Measurements from ENCODE around the gene OXER1. TPM values are rescaled to one million over a fixed set of nuclear protein-coding genes. Genes with fewer than 3 reads are reported as not detected.

The OXER1 gene
- total and polyA plus RNA-seq, 2 of the 13 experiments (the other 11 are each of a cell fraction or from before 2014, with no cell fraction given): 8.0 to 9.0 TPM

DNA sequence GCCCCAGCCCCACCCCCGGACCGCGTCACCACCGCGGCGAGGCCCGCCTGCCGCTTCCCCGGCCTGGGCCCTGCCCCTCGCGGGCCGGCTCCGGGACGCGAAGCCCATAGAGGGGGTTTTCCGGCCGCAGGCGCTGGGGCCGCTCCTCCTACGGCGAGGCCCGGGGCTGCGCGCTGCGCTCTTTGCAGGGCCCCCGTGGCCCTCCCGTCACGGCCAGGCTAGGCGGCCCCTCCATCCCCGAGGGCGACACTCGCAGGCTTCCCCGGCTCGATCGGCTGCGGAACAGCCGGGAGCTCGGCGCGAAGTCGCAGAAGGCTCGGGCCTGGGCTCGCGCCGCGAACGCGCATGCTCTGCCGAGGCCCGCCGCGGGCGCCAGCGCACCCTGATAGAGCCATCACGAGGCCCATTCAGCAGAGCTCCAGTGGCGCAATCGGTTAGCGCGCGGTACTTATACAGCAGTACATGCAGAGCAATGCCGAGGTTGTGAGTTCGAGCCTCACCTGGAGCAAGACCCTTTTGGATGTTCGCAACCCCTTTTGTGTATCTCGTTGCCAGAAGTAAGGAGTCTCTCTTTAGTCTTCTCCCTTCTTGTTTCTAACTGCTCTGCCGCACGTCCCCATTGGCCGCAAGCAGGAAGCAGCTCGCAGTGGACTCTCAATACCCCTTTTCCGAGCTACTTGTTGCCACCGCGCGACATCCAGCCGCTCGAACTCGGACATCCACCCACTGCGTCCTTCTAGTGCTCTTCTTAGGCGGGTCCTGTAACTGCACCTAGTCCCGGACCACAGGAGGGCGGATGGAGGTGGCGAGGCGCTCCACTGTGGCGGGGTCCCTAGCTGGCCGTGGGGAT lies 46.4 kb upstream of the OXER1 start:
- H3K27me3 ChIP-seq (ENCODE audit: control insufficient read depth in 1 of 2, insufficient read depth in 2 of 2, low read length in 2 of 2): no peaks in the 10 kb centered on the region; a peak in 2 of 5 replicates
- POLR2A ChIA-PET: interaction anchor here (0.7 to 6.1 kb wide), 25 partner anchors 9 to 786 kb away, joined by 3 to 287 read pairs (median 4); partner anchors contain the start of genes HAAO, THADA and ZFP36L2
- in situ Hi-C loops (cut with HindIII; ENCODE audit: extremely low pct_ligation_motif_present, low pct_unique_long_range_greater_than_20kb): no loop called here
- BruUV-seq (replicated peaks): TSS peak; percentile 71
- intact Hi-C loops (cut with micrococcal nuclease; ENCODE audit: unreplicated experiment): loop anchor here (2.0 kb wide), 1 partner anchor 786 kb away; the partner anchor contains the start of gene THADA
- peak overlapping the region; percentile 98 for H3K27ac ChIP-seq (ENCODE audit: extremely low read length, insufficient read depth, low read length)
- peaks cover 19% of the 10 kb centered on the region for H3K4me1 ChIP-seq (ENCODE audit: insufficient read depth, low read length)
- ATAC-seq: peak; percentile 84
- H3K36me3 ChIP-seq (replicated peaks in 1 of 2; ENCODE audit: control insufficient read depth in 1 of 2, insufficient read depth in 2 of 2, low read length in 2 of 2): no peaks in the 10 kb centered on the region
- WGBS (ENCODE audit: low lambda C conversion rate): 0% methylated on average over 20 of the region's 83 CpGs
- no peaks in the 10 kb centered on the region for H3K9me3 ChIP-seq (ENCODE audit: low read length)
- peak overlapping the region; percentile 96 for H3K9ac ChIP-seq (ENCODE audit: insufficient read depth, low read depth, low read length)
- CTCF ChIA-PET (ENCODE audit: low intra/inter-chr PET ratio, low total read pairs): interaction anchor here (1.8 kb wide), 1 partner anchor 15 kb away, joined by 5 read pairs; no protein-coding TSS in a partner anchor
- peak overlapping the region; percentile 79 to 93 (median 80) for H3K4me3 ChIP-seq (replicated peaks in 1 of 3; ENCODE audit: insufficient read depth in 1 of 3, low read depth in 2 of 3, low read length in 3 of 3)
- peak; percentile 64 for FAIRE-seq
- peak overlapping the region; percentile 98 for H3K4me2 ChIP-seq (ENCODE audit: low read depth, low read length)
- DNase-seq (ENCODE audit: low spot score): peak; percentile 94
- peak overlapping the region; percentile 9 for H2AFZ ChIP-seq (ENCODE audit: low read length)
- H3K79me2 ChIP-seq (ENCODE audit: insufficient read depth, low read length): no peaks in the 10 kb centered on the region
- no peaks in the 10 kb centered on the region for H4K20me1 ChIP-seq (ENCODE audit: insufficient read depth, low read length)
- TF ChIP-seq NAIF1 (CRISPR knock-in tag; IDR thresholded peaks at IDR 0.05; ENCODE audit: borderline replicate concordance) (0 out of 2 replicates have a peak, but pooled peaks have one; percentile 46), STAG1 (CRISPR knock-in tag; IDR thresholded peaks at IDR 0.05) (no peak), ZBTB10 (CRISPR knock-in tag; IDR thresholded peaks at IDR 0.05; ENCODE audit: borderline replicate concordance) (no peak; the same call in none of the 2 replicates), PREB (CRISPR knock-in tag; IDR thresholded peaks at IDR 0.05) (peak; percentile 72; the same call in 1 of the 2 replicates), KDM5A (IDR thresholded peaks at IDR 0.05; ENCODE audit: borderline replicate concordance, low read length) (peak; percentile 28; the same call in 1 of the 2 replicates), ZNF674 (CRISPR knock-in tag; IDR thresholded peaks at IDR 0.05; ENCODE audit: low read depth) (0 out of 2 replicates have a peak, but pooled peaks have one; percentile 24), KAT8 (CRISPR knock-in tag; IDR thresholded peaks at IDR 0.05) (no peak; the same call in 1 of the 2 replicates), RNF2 (conservative IDR thresholded peaks at IDR 0.05; ENCODE audit: low read depth) (peak; percentile 100), ZNF101 (CRISPR knock-in tag; IDR thresholded peaks at IDR 0.05; ENCODE audit: borderline replicate concordance, low read depth) (no peak; the same call in 1 of the 2 replicates), ZNF773 (CRISPR knock-in tag; IDR thresholded peaks at IDR 0.05; ENCODE audit: borderline replicate concordance) (peak; percentile 79)
- TF ChIP-seq, protein P1, sequence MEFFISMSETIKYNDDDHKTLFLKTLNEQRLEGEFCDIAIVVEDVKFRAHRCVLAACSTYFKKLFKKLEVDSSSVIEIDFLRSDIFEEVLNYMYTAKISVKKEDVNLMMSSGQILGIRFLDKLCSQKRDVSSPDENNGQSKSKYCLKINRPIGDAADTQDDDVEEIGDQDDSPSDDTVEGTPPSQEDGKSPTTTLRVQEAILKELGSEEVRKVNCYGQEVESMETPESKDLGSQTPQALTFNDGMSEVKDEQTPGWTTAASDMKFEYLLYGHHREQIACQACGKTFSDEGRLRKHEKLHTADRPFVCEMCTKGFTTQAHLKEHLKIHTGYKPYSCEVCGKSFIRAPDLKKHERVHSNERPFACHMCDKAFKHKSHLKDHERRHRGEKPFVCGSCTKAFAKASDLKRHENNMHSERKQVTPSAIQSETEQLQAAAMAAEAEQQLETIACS (CRISPR knock-in tag; IDR thresholded peaks at IDR 0.05): peak; percentile 88
